ENCODE measurements around the gene CDK2AP2. TPM values are rescaled to one million over a fixed set of nuclear protein-coding genes. Genes with fewer than 3 reads are reported as not detected.
"Not testable (repeated sequence)": the region's sequence is repeated elsewhere in the genome, so short reads cannot be mapped to it uniquely, and the experiment has no call there.

Gene CDK2AP2
- total and polyA plus RNA-seq, 2 donors (not counting 3 experiments of a cell fraction or from before 2014, with no cell fraction given), result 81.2 to 143 TPM

DNA sequence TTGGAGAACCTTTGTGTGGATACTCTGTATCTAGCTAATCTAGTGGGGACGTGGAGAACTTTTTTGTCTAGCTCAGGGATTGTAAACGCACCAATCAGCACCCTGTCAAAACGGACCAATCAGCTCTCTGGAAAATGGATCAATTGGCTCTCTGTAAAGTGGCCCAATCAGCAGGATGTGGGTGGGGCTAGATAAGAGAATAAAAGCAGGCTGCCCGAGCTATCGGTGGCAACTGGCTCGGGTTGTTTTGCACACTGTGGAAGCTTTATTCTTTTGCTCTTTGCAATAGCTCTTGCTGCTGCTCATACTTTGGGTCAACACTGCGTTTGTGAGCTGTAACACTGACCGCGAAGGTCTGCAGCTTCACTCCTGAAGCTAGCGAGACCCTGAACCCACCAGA lies 31.3 kb downstream of the CDK2AP2 start:
- dilution Hi-C loops (cut with MboI; ENCODE audit: extremely low pct_ligation_motif_present, low sequenced_read_pairs), result not testable (repeated sequence)

DNA sequence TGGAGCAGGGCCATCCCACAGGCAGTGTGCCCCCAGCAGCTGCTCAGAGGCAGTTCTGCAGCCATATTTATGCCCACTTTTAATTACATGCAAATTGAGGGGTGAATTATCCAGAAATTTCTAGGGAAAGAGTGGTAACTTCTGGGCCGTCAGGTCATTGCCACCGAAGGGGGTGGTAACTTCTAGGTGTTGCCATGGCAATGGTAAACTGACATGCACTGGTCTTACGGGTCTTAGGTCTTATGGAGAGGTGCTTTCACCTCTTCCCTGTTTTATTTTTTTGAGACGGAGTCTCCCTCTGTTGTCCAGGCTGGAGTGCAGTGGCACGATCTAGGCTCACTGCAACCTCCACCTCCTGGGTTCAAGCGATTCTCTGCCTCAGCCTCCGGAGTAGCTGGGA lies 35.1 kb downstream of the CDK2AP2 start:
- H3K9ac ChIP-seq (replicated peaks; ENCODE audit: extremely low read depth, insufficient read depth, low read length), result no peak overlapping the region
- no peaks in the 10 kb centered on the region for H3K79me2 ChIP-seq (ENCODE audit: control insufficient read depth, insufficient read depth, low read length)
- no peaks in the 10 kb centered on the region for H3K36me3 ChIP-seq (ENCODE audit: control insufficient read depth in 2 of 2, extremely low read depth in 1 of 2, insufficient read depth in 2 of 2, low read length in 2 of 2)
- no peak overlapping the region for H3K27ac ChIP-seq (ENCODE audit: insufficient read depth, low read depth, low read length)
- peaks cover 6% of the 10 kb centered on the region for H3K4me1 ChIP-seq (ENCODE audit: control insufficient read depth, extremely low read depth, insufficient read depth, low read length)
- ChIA-PET POLR2A (no interaction called here), CTCF (interaction anchor here (1.1 kb wide), 1 partner anchor 72 kb away, joined by 3 read pairs; no protein-coding TSS in a partner anchor)
- intact Hi-C loops (cut with micrococcal nuclease), result no loop called here
- DNase-seq (ENCODE audit: low read depth, low spot score) (no peak), FAIRE-seq (no peak)
- dilution Hi-C loops (cut with MboI; ENCODE audit: extremely low pct_ligation_motif_present, low sequenced_read_pairs), result no loop called here
- H3K9me1 ChIP-seq (replicated peaks; ENCODE audit: control insufficient read depth, extremely low read depth, insufficient read depth, low read length), result no peaks in the 10 kb centered on the region
- no peak overlapping the region for H3K4me2 ChIP-seq (ENCODE audit: insufficient read depth, low read length)
- H4K20me1 ChIP-seq (replicated peaks; ENCODE audit: control insufficient read depth, extremely low read depth, insufficient read depth, low read length), result no peaks in the 10 kb centered on the region
- H2AFZ ChIP-seq (ENCODE audit: low read depth, low read length), result no peak overlapping the region
- TF ChIP-seq GATA2 (IDR thresholded peaks at IDR 0.05; ENCODE audit: insufficient read depth, insufficient read length, low read depth, low read length) (no peak), POLR2AphosphoS5 (IDR thresholded peaks at IDR 0.05; ENCODE audit: insufficient read depth, low read depth, low read length) (no peak), JUN (IDR thresholded peaks at IDR 0.05; ENCODE audit: borderline replicate concordance, insufficient read depth, insufficient read length, low read depth) (no peak), POLR2A (IDR thresholded peaks at IDR 0.05; ENCODE audit: low read depth, low read length) (no peak), FOS (IDR thresholded peaks at IDR 0.05; ENCODE audit: borderline replicate concordance, insufficient read depth, low read length) (no peak), EZH2 (IDR thresholded peaks at IDR 0.05; ENCODE audit: borderline replicate concordance, low read depth, low read length, severe bottlenecking) (no peak), MYC (IDR thresholded peaks at IDR 0.05; ENCODE audit: low read depth, low read length) (no peak)
- TF ChIP-seq, protein P1, sequence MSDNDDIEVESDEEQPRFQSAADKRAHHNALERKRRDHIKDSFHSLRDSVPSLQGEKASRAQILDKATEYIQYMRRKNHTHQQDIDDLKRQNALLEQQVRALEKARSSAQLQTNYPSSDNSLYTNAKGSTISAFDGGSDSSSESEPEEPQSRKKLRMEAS (IDR thresholded peaks at IDR 0.05; ENCODE audit: insufficient read depth, insufficient read length), result no peak
- TF ChIP-seq, protein P2, sequence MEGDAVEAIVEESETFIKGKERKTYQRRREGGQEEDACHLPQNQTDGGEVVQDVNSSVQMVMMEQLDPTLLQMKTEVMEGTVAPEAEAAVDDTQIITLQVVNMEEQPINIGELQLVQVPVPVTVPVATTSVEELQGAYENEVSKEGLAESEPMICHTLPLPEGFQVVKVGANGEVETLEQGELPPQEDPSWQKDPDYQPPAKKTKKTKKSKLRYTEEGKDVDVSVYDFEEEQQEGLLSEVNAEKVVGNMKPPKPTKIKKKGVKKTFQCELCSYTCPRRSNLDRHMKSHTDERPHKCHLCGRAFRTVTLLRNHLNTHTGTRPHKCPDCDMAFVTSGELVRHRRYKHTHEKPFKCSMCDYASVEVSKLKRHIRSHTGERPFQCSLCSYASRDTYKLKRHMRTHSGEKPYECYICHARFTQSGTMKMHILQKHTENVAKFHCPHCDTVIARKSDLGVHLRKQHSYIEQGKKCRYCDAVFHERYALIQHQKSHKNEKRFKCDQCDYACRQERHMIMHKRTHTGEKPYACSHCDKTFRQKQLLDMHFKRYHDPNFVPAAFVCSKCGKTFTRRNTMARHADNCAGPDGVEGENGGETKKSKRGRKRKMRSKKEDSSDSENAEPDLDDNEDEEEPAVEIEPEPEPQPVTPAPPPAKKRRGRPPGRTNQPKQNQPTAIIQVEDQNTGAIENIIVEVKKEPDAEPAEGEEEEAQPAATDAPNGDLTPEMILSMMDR (IDR thresholded peaks at IDR 0.05; ENCODE audit: extremely low read depth in 1 of 2, insufficient read depth in 1 of 2, low read depth in 1 of 2, low read length in 2 of 2), result no peak
- H3K27me3 ChIP-seq (ENCODE audit: control insufficient read depth in 2 of 2, insufficient read depth in 2 of 2, low read length in 2 of 2), result peaks cover 0 to 6% of the 10 kb centered on the region in 2 experiments
- H3K9me3 ChIP-seq (replicated peaks; ENCODE audit: control insufficient read depth, insufficient read depth, low read length), result no peaks in the 10 kb centered on the region
- BruUV-seq (replicated peaks), result no TSS peak
- H3K4me3 ChIP-seq (replicated peaks in 1 of 3; ENCODE audit: insufficient read depth in 1 of 3, low read depth in 1 of 3, low read length in 3 of 3), result no peak overlapping the region

More for the DNA sequence above, 31.3 kb downstream of the CDK2AP2 start:
- CTCF ChIA-PET, result interaction anchor here (1.2 kb wide), 1 partner anchor 22 kb away, joined by 3 read pairs; the partner anchor contains the start of gene CABP4
- H3K9ac ChIP-seq (replicated peaks; ENCODE audit: extremely low read depth, insufficient read depth, low read length); FAIRE-seq; H3K36me3 ChIP-seq (ENCODE audit: control insufficient read depth in 2 of 2, extremely low read depth in 1 of 2, insufficient read depth in 2 of 2, low read length in 2 of 2); DNase-seq (ENCODE audit: low read depth, low spot score); BruUV-seq (replicated peaks); H3K27ac ChIP-seq (ENCODE audit: insufficient read depth, low read depth, low read length); H3K9me1 ChIP-seq (replicated peaks; ENCODE audit: control insufficient read depth, extremely low read depth, insufficient read depth, low read length); H3K27me3 ChIP-seq (ENCODE audit: control insufficient read depth in 2 of 2, insufficient read depth in 2 of 2, low read length in 2 of 2); H3K4me1 ChIP-seq (ENCODE audit: control insufficient read depth, extremely low read depth, insufficient read depth, low read length); intact Hi-C loops (cut with micrococcal nuclease); H2AFZ ChIP-seq (ENCODE audit: low read depth, low read length); H3K9me3 ChIP-seq (replicated peaks; ENCODE audit: control insufficient read depth, insufficient read depth, low read length); H3K4me2 ChIP-seq (ENCODE audit: insufficient read depth, low read length); H4K20me1 ChIP-seq (replicated peaks; ENCODE audit: control insufficient read depth, extremely low read depth, insufficient read depth, low read length); H3K79me2 ChIP-seq (ENCODE audit: control insufficient read depth, insufficient read depth, low read length); H3K4me3 ChIP-seq (replicated peaks in 1 of 3; ENCODE audit: insufficient read depth in 1 of 3, low read depth in 1 of 3, low read length in 3 of 3): not testable (repeated sequence)
- POLR2A ChIA-PET, result interaction anchor here (0.5 kb wide), 1 partner anchor 37 kb away, joined by 3 read pairs; no protein-coding TSS in a partner anchor

All from endothelial cell of umbilical vein (primary cell).